Heart right ventricle (tissue), 16 donors: ENCODE results near the gene NTRK2. TPM values are rescaled to one million over a fixed set of nuclear protein-coding genes. Genes with fewer than 3 reads are reported as not detected.
A peak's percentile ranks its signal among the peaks of the same experiment; 100 is the strongest.

Experiments
- ATAC-seq, 8 donors: fragments of 200-7000 bp; cut with Tn5 transposase; one replicate each; pipeline ENCODE4 v1.9.1; 2020; ENCODE audit warnings: mild to moderate bottlenecking in 8 of 8, moderate library complexity in 8 of 8, moderate number of reproducible peaks in 1 of 8
- DNase-seq, 2 donors: peaks; one replicate each; pipeline ENCODE4 v3.0.0-alpha.2; 2020
- H3K27ac ChIP-seq, 10 donors: fragments of 200-600 bp; sonication (generic) in 2 of 10; one replicate each; pipeline versions ENCODE4 v1.5.0 to v1.8.0; 2020 to 2022; ENCODE audit warnings: mild to moderate bottlenecking in 3 of 10
- H3K27me3 ChIP-seq, 7 donors: fragments of 200-600 bp; one replicate each; pipeline ENCODE4 v1.8.0; 2021 to 2022; ENCODE audit warnings: mild to moderate bottlenecking in 2 of 7
- H3K36me3 ChIP-seq, 9 donors: fragments of 200-600 bp; sonication (generic) in 1 of 9; one replicate each; pipeline versions ENCODE4 v1.5.0 to v1.8.0; 2020 to 2022; ENCODE audit warnings: mild to moderate bottlenecking in 2 of 9
- H3K4me1 ChIP-seq, 9 donors: fragments of 200-600 bp; sonication (generic) in 1 of 9; one replicate each; pipeline versions ENCODE4 v1.5.0 to v1.8.0; 2020 to 2022; ENCODE audit warnings: mild to moderate bottlenecking in 4 of 9
- H3K4me3 ChIP-seq, 10 donors: fragments of 200-600 bp; sonication (generic) in 2 of 10; one replicate each; pipeline versions ENCODE4 v1.5.0 to v1.8.0; 2020 to 2022; ENCODE audit warnings: mild to moderate bottlenecking in 7 of 10, moderate library complexity in 2 of 10
- H3K9me3 ChIP-seq, 11 donors: fragments of 200-600 bp in 10 of 11; sonication (generic) in 2 of 11; one replicate each; pipeline versions ENCODE4 v1.5.0 to v1.8.0; 2013 to 2022; ENCODE audit warnings: mild to moderate bottlenecking in 2 of 11, control low read depth in 1 of 11, moderate library complexity in 1 of 11
- CTCF ChIP-seq, 9 donors: fragments of 200-600 bp; sonication (generic) in 2 of 9; IDR thresholded peaks; one replicate each; pipeline versions ENCODE4 v1.5.0 to v1.8.0; 2021 to 2022; ENCODE audit warnings: antibody characterized with exemption in 9 of 9, mild to moderate bottlenecking in 5 of 9, moderate library complexity in 1 of 9
- WGBS, 2 donors: extraction: QIAGEN DNeasy Blood & Tissue Kit; methylation state at CpG; one replicate each; pipeline ENCODE4 v1.1.7; 2013; ENCODE audit warnings: inconsistent platforms in 1 of 2; 5-methylcytosine and 5-hydroxymethylcytosine counted together
- intact Hi-C, 10 donors: fragments of 100-400 bp; cut with DNase I; formaldehyde crosslinking; loops; one replicate each; pipeline versions ENCODE4 v1.11.1 to v1.14.2; 2022
- polyA plus RNA-seq, 2 donors: library from polyadenylated mRNA; stranded (reverse); fragments of 200-250 nt; gene quantifications; one replicate each; pipeline ENCODE4 v1.2.3, GENCODE V29; 2013
- total RNA-seq, 10 donors: library from RNA; stranded (reverse); fragmentation: NEBNext Ultra II Directional in 3 of 10; extraction: Animal tissue kit (Norgen Biotek cat#: 25700) in 3 of 10; gene quantifications; one replicate each; pipeline versions ENCODE4 v1.2.1 to v1.2.4, GENCODE V29; 2021 to 2023
- donor health status: Arrhythmogenic right ventricular cardiomyopathy.
- donor health status: ischemic (EF 13 %, LVEDD 7.1; RV severe dilation, severe dysfunction).
- donor health status: healthy with polysubstance abuse.
- donor health status: DM: no; HTN: yes; CAD: no.
- donor health status: DM: no; HTN: no; CAD: no.
- donor health status: ischemic (EF 25% LVEDD 6.9; RV normal size, moderate dysfunction).
- donor health status: ischemic (EF 25% LVEDD 5.7; RV mildly dilated, moderate dysfunction).
- donor health status: healthy.
- donor health status: DM: yes; HTN: yes; CAD: no.
- donor health status: Ischemic cardiomyopathy.
- donor health status: ischemic (EF 35%, LVEDD 5.7; RV mildly dilated, moderate dysfunction).
- donor health status: nonischemic (EF 11% LVEDD 7.7; RV severe dilation, severe dysfunction).
- donor health status: DM: yes; HTN: yes; CAD: no.
- donor health status: PGD.
- donor health status: ischemic (EF 29% LVEDD 5.4; RV normal size, mild dysfunction).
- donor health status: nonischemic (EF 23%, LVEDD 6.1; RV moderate dilation, normal function).

The NTRK2 gene
- total and polyA plus RNA-seq, 12 donors, result 1.8 to 7.7 (median 3.0) TPM

GRCh38 chr9:84785792-84786547 lies 116.4 kb downstream of the NTRK2 start:
- Histone ChIP-seq H3K4me1 (peaks cover 0 to 12% (median 0%) of the 10 kb centered on the region in 9 donors), H3K36me3 (no peaks in the 10 kb centered on the region), H3K9me3 (no peaks in the 10 kb centered on the region), H3K27ac (no peak overlapping the region), H3K4me3 (no peak overlapping the region), H3K27me3 (peaks cover 0 to 5% (median 0%) of the 10 kb centered on the region in 7 donors)
- ATAC-seq (no peak), DNase-seq (no peak)
- WGBS, 2 donors, result 91% methylated on average over 4 of the region's 4 CpGs
- TF ChIP-seq CTCF (IDR thresholded peaks at IDR 0.05), result no peak
- intact Hi-C loops, result loop anchor here in 1 of 10 donors (10.0 kb wide), 1 partner anchor 169 kb away; no protein-coding TSS in a partner anchor

- ATAC-seq (no peak), DNase-seq (no peak)
- 93 to 96% methylated on average over 5 of the region's 5 CpGs for WGBS, 2 donors
- Histone ChIP-seq H3K27ac (no peak overlapping the region), H3K4me3 (no peak overlapping the region), H3K27me3 (no peaks in the 10 kb centered on the region), H3K4me1 (no peaks in the 10 kb centered on the region), H3K9me3 (no peaks in the 10 kb centered on the region), H3K36me3 (no peaks in the 10 kb centered on the region)
- intact Hi-C loops, result loop anchor here in 1 of 10 donors (10.0 kb wide), 1 partner anchor 166 kb away; no protein-coding TSS in a partner anchor
- TF ChIP-seq CTCF (IDR thresholded peaks at IDR 0.05), result no peak
Observed at GRCh38 chr9:84788803-84789462, 119.4 kb downstream of the NTRK2 start.

GRCh38 chr9:84789463-84789830 lies 119.9 kb downstream of the NTRK2 start:
- intact Hi-C loops, result loop anchor here in 1 of 10 donors (10.0 kb wide), 1 partner anchor 165 kb away; no protein-coding TSS in a partner anchor
- no peak for TF ChIP-seq CTCF (IDR thresholded peaks at IDR 0.05)
- H3K4me3 ChIP-seq, result no peak overlapping the region
- no peak overlapping the region for H3K27ac ChIP-seq
- no peaks in the 10 kb centered on the region for H3K27me3 ChIP-seq
- no peaks in the 10 kb centered on the region for H3K36me3 ChIP-seq
- H3K9me3 ChIP-seq, result no peaks in the 10 kb centered on the region
- DNase-seq, result no peak
- H3K4me1 ChIP-seq, result no peaks in the 10 kb centered on the region
- WGBS, 2 donors, result 82 to 83% methylated on average over 5 of the region's 5 CpGs
- ATAC-seq, result no peak

- no peak for ATAC-seq
- H3K9me3 ChIP-seq, result no peaks in the 10 kb centered on the region
- H3K27ac ChIP-seq, result peak overlapping the region in 1 of 10 donors; percentile 11
- no peaks in the 10 kb centered on the region for H3K4me1 ChIP-seq
- no peak for TF ChIP-seq CTCF (IDR thresholded peaks at IDR 0.05)
- 75 to 79% methylated on average over 2 of the region's 2 CpGs for WGBS, 2 donors
- H3K36me3 ChIP-seq, result no peaks in the 10 kb centered on the region
- intact Hi-C loops, result no loop called here
- H3K4me3 ChIP-seq, result no peak overlapping the region
- no peaks in the 10 kb centered on the region for H3K27me3 ChIP-seq
- no peak for DNase-seq
Observed at GRCh38 chr9:84791643-84792042, 122.1 kb downstream of the NTRK2 start.
